HG03354 (cell line): ENCODE measurements around the gene TSPAN12.
"Not testable (repeated sequence)": the region's sequence is repeated elsewhere in the genome, so short reads cannot be mapped to it uniquely, and the experiment has no call there.

Experiments used
- ATAC-seq: cut with Tn5 transposase; IDR thresholded peaks from one replicate; pipeline ENCODE4 v1.9.1; 2021; ENCODE audit warnings: mild to moderate bottlenecking; ENCODE audit not compliant: unreplicated experiment, poor library complexity, severe bottlenecking

TSPAN12 gene

DNA sequence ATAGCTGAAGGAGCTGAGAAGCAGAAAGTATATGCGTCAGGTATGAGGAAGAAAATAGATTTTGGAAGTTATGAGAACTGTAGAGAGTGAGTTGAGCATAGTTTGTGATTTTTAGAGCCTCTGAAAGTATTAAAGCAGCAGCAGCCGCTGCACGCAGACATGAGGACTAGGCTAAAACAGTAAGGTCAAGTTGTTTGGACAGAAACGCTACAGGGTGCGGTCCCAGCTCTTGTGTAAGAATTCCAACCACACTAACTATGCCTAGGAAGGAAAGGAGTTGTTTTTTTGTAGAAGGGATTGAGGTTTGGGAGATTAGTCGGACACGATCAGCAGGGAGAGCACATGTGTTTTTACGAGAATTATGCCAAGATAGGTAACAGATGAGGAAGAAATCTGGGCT lies 78.9 kb downstream of the TSPAN12 start:
- ATAC-seq, result not testable (repeated sequence)

- ATAC-seq, result no peak
Measured at GRCh38 chr7:120775755-120776154, 82.2 kb downstream of the TSPAN12 start.

DNA sequence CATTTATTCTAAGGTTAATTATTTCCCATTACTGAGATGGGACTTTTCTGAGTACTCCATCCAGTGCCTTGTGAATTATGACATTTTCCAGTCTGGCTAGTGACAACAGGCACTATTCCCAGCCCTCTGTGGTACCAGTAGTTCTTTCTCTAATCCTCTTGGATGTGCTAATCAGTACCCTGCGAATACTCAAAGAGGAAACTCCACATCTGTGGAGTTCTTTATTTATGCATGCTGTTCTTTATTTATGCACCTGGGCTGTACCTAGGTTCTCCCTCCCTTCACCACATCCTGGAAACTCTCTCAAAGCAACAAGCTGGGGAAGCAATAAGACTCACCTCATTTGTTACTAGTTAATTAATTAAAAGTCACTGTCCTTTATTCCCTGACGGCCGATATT lies 83.5 kb downstream of the TSPAN12 start:
- no peak for ATAC-seq

DNA sequence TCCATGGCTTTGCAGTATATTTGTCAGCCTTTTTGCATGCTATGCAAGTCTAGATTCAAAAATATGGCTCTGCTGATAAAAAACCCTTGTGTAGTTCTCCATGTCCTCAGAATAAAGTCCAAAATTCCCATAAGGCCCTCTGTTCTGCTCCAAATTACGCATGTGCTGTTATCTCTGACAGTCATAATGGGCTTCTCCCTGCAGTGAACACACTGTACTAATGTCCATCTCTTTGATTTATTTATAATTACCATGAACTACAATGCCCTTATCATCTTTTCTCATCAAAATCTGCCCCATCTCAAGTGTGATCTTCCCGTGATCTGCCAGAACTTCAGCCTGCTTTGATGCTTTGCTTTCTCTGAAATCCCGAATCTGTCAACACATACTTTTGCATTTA lies 87.7 kb downstream of the TSPAN12 start:
- no peak for ATAC-seq

DNA sequence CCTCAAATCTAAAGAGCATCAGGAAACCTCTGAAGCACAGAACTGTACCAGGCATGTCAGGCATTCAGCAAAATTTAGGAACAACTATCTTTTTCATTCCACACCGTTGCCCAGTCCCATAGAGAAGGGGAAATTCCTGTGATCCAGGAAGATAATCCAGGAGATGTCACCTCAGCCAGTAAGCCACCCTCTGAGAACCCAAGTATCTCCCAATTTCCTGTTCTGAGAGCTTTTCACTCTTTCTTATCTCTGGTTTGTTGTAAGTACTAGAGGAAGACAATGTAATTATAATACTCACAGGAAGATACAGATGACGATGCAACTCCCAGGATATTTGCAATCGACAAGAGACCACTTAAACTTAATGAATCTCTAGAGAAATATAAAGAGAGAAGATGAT lies 97.1 kb downstream of the TSPAN12 start:
- ATAC-seq, result no peak

DNA sequence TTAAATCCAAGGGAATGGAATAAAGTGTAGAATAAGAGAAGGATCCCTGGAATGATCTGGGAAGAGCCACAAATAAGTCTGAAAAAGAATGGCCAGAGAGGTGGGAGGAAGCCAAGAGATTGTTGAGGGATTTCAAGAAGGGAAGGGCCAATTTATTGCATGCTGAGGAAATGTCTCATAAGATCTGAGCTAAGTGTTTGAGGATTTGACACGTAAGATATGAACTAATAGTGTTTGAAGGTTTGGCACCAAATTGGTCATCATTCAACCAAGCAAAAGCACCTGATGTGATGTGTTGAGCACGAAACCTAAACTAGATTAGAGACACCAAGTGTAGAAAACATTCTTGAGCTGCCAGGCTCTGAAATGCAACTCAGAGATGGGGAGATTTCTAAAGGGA lies 97.9 kb downstream of the TSPAN12 start:
- ATAC-seq, result no peak

- no peak for ATAC-seq
Measured at GRCh38 chr7:120743128-120743527, 114.8 kb downstream of the TSPAN12 start.

DNA sequence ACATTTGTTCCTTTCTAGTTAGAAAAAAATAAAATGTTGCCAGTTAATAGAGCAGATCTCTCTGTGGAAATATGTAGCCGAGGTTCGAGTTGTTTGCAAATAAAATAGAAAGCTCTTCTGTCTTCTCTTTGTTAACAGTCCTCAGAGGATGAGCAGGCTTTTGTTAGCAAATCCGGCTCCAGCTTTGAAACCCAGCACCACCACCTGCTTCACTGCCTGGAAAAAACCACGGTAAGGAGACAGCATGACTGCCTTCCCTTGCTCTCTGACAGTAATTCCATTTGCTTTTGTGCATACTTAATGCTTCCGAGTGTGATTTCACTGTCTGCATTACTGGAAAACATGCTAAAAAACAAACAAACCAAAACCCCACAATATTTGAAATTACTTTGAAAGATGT lies 115.6 kb downstream of the TSPAN12 start:
- ATAC-seq, result no peak

DNA sequence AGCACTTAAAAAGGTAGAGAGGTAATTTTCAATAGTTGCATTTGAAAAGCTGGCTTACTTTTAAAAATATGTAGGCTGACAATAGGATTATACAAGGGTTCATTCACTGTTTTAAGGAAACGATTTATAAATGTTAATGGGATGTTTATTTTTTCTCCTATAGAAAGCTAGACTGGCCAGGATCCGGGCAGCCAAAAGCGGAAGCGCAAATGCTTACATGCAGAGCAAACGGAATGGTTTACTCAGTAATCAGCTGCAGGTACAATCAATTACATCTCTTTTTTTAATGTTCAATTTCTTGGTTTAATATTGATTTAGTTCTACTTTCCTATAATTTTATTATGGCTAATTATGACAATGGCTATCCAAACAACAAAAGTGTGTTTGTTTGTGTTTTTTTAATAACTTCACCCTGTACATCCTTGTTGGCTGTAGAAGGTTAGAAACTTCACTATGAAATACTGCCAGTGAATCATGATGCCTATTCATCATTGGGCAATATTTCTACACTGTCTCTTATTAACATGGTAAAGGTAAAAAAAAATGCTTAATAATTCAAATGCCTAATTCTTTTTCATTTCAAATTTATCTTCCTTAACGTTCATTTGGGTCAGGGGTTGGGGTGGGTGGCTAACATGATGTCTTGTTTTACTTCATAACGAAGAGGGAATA lies 116.4 kb downstream of the TSPAN12 start:
- no peak for ATAC-seq

DNA sequence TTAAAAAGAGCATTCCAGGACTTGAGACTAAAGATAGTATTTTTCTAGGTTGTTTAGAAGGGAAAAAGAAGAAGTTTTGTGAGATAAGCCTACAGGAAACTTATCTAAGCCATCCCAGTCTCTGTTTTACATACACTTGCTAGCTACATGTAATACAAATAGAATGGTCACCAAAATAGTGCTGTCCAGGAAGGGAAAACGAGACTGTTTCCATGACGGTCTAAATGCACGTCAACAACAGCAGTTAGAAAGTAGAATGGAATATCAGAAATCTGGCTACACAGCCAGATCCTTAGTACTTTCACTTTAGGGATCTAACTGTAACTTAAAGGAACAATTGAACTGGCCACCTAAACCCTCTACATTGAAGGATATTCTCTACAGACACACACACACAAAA lies 117.6 kb downstream of the TSPAN12 start:
- no peak for ATAC-seq

DNA sequence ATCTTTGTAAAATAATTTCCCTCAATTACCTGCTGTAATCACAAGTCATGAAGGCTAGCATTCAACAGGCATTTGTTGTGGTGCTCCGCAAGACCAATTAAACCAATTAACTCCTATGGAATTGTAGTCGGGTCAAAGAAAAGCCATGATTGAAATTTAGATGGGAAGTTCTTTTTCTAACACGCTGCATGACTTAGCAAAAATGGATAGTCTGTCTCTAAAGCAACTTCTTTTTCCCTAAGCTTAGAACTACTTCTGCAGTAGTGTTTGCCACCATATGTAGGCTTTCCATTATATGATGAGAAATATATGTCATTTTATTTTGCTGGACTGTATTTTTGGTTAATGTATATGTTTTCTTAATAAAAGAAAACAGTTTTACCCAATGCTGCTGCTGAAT lies 119.1 kb downstream of the TSPAN12 start:
- no peak for ATAC-seq
